ENCODE results near the gene COL16A1.

GRCh38 chr1:31675756-31676155 is 28.1 kb downstream of the COL16A1 start:
- TF ChIP-seq FOXM1 (IDR thresholded peaks at IDR 0.05; ENCODE audit: borderline replicate concordance), result no peak
- TF ChIP-seq TARDBP (IDR thresholded peaks at IDR 0.05), result no peak
- TF ChIP-seq FOXK2 (IDR thresholded peaks at IDR 0.05), result no peak
- no peak for TF ChIP-seq BHLHE40 (IDR thresholded peaks at IDR 0.05; ENCODE audit: borderline replicate concordance)
- no peak for TF ChIP-seq FOXA1 (IDR thresholded peaks at IDR 0.05)
- TF ChIP-seq LEF1 (IDR thresholded peaks at IDR 0.05; ENCODE audit: borderline replicate concordance), result no peak
- TF ChIP-seq SP1 (IDR thresholded peaks at IDR 0.05), result no peak
- TF ChIP-seq SUZ12 (IDR thresholded peaks at IDR 0.05), result no peak

All from HEK293T (cell line).